Endothelial cell (in vitro differentiated cells): ENCODE data around the gene POLR1A. TPM values are rescaled to one million over a fixed set of nuclear protein-coding genes. Genes with fewer than 3 reads are reported as not detected.

Experiments
- DNase-seq: peaks from one replicate; pipeline ENCODE4 v3.0.0; 2021; ENCODE audit warnings: low spot score
- H3K27ac Mint-ChIP-seq: one replicate; pipeline ENCODE4 v1.8.0; 2021; ENCODE audit warnings: mixed read lengths, inconsistent platforms; ENCODE audit not compliant: unreplicated experiment
- H3K27me3 Mint-ChIP-seq: one replicate; pipeline ENCODE4 v1.8.0; 2021; ENCODE audit warnings: mild to moderate bottlenecking, moderate library complexity, mixed read lengths, inconsistent platforms; ENCODE audit not compliant: unreplicated experiment
- H3K36me3 Mint-ChIP-seq: one replicate; pipeline ENCODE4 v1.8.0; 2021; ENCODE audit warnings: mild to moderate bottlenecking, low read depth, mixed read lengths, inconsistent platforms; ENCODE audit not compliant: unreplicated experiment
- H3K4me1 Mint-ChIP-seq: one replicate; pipeline ENCODE4 v1.8.0; 2021; ENCODE audit warnings: mild to moderate bottlenecking, mixed read lengths, inconsistent platforms; ENCODE audit not compliant: unreplicated experiment
- H3K4me3 Mint-ChIP-seq: one replicate; pipeline ENCODE4 v1.8.0; 2021; ENCODE audit warnings: mild to moderate bottlenecking, mixed read lengths, inconsistent platforms; ENCODE audit not compliant: unreplicated experiment
- H3K9me3 Mint-ChIP-seq: one replicate; pipeline ENCODE4 v1.8.0; 2021; ENCODE audit warnings: mixed read lengths, inconsistent platforms; ENCODE audit not compliant: unreplicated experiment
- CTCF ChIP-seq: fragments of 200-600 bp; sonication (generic); IDR thresholded peaks from one replicate; pipeline ENCODE4 v1.5.0; 2021; ENCODE audit warnings: antibody characterized with exemption; ENCODE audit not compliant: unreplicated experiment
- total RNA-seq: library from RNA; stranded (reverse); fragmentation: NEBNext Ultra II Directional; extraction: Animal tissue kit (Norgen Biotek cat#: 25700); gene quantifications from one replicate; pipeline ENCODE4 v1.2.1, GENCODE V29; 2021; ENCODE audit not compliant: unreplicated experiment

POLR1A gene
- total RNA-seq, 1 donor from 2014 or later, result 30.4 TPM

- DNase-seq, result no peak
- peaks cover 22% of the 10 kb centered on the region for H3K36me3 Mint-ChIP-seq
- no peaks in the 10 kb centered on the region for H3K9me3 Mint-ChIP-seq
- no peaks in the 10 kb centered on the region for H3K4me1 Mint-ChIP-seq
- no peak overlapping the region for H3K27ac Mint-ChIP-seq
- TF ChIP-seq CTCF, result no peak
- no peaks in the 10 kb centered on the region for H3K27me3 Mint-ChIP-seq
- no peak overlapping the region for H3K4me3 Mint-ChIP-seq
Observed at GRCh38 chr2:86054535-86055082, 51.1 kb downstream of the POLR1A start.

- no peaks in the 10 kb centered on the region for H3K9me3 Mint-ChIP-seq
- H3K27ac Mint-ChIP-seq, result no peak overlapping the region
Observed at GRCh38 chr2:86053166-86053565, 52.5 kb downstream of the POLR1A start.

DNA sequence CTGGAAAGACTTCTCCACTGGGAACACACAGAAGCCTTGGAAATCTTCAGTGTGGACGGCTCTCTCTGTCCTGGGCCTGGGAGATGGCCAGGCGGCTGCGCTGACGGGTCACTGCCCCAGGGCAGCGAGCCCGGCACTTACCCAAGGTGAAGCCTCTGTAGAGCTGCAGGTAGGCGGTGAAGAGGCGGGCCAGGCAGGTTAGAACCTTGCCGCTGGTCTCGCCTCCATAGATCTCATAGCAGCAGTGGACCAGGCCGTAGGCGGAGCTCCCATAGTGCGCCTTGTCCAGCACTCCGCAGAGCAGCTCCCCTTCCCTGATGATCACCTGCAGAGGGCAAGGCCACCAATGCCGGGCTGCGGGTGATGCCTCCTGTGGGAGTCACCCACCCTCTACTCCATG is 53.0 kb downstream of the POLR1A start:
- Mint-ChIP-seq H3K27me3 (peaks cover 4% of the 10 kb centered on the region), H3K4me1 (no peaks in the 10 kb centered on the region), H3K9me3 (no peaks in the 10 kb centered on the region), H3K27ac (no peak overlapping the region), H3K36me3 (peaks cover 22% of the 10 kb centered on the region), H3K4me3 (no peak overlapping the region)
- no peak for DNase-seq
- TF ChIP-seq CTCF, result no peak

More at GRCh38 chr2:86053166-86053565, 52.5 kb downstream of the POLR1A start:
- Mint-ChIP-seq H3K4me3 (no peak overlapping the region), H3K27me3 (peaks cover 4% of the 10 kb centered on the region), H3K36me3 (peaks cover 22% of the 10 kb centered on the region), H3K4me1 (no peaks in the 10 kb centered on the region)
- no peak for DNase-seq
- TF ChIP-seq CTCF, result no peak

DNA sequence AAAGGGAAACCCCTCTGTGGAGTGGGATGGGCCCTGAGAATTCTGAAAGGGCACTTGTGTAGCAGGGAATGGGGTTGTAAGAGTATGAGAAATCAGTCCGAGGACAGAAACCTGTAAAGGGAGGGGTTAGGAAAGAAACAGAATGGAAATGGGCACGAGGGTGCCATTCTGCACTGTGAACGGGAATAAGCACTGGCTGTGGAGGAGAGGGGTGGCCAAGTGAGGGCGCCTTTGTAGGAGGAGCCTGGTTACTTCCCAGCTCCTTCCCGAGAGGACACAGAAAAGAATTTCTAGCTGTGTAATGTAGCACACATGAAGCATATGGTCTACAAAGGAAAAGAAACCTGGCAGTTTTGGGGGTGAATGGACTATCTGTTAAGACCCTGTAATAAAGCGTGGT is 53.4 kb downstream of the POLR1A start:
- TF ChIP-seq CTCF, result no peak
- peaks cover 4% of the 10 kb centered on the region for H3K27me3 Mint-ChIP-seq
- H3K27ac Mint-ChIP-seq, result no peak overlapping the region
- peaks cover 3% of the 10 kb centered on the region for H3K4me1 Mint-ChIP-seq
- no peaks in the 10 kb centered on the region for H3K9me3 Mint-ChIP-seq
- no peak for DNase-seq
- no peak overlapping the region for H3K4me3 Mint-ChIP-seq
- peaks cover 24% of the 10 kb centered on the region for H3K36me3 Mint-ChIP-seq

- Mint-ChIP-seq H3K4me3 (no peak overlapping the region), H3K9me3 (no peaks in the 10 kb centered on the region), H3K36me3 (peaks cover 38% of the 10 kb centered on the region), H3K27ac (no peak overlapping the region), H3K4me1 (peaks cover 19% of the 10 kb centered on the region), H3K27me3 (peaks cover 4% of the 10 kb centered on the region)
- TF ChIP-seq CTCF, result no peak
- DNase-seq, result no peak
Observed at GRCh38 chr2:86050301-86050700, 55.4 kb downstream of the POLR1A start.
